Tibial nerve (tissue), 4 donors: Measurements from ENCODE around the gene ADAMTSL1. TPM values are rescaled to one million over a fixed set of nuclear protein-coding genes. Genes with fewer than 3 reads are reported as not detected.

Experiments used
- DNase-seq, 2 donors: peaks; one replicate each; pipeline ENCODE4 v3.0.0-alpha.2; 2019; ENCODE audit warnings: low spot score in 2 of 2
- H3K27ac ChIP-seq, 4 donors: fragments of 200-600 bp; sonication (generic) in 3 of 4; one replicate each; pipeline ENCODE4 v1.5.1; 2017 to 2019; ENCODE audit warnings: mild to moderate bottlenecking in 1 of 4
- H3K27me3 ChIP-seq, 2 donors: fragments of 200-600 bp; sonication (generic) in 1 of 2; one replicate each; pipeline versions ENCODE4 v1.5.1 to v1.6.0; 2017 to 2019
- H3K36me3 ChIP-seq, 3 donors: fragments of 200-600 bp; sonication (generic); one replicate each; pipeline ENCODE4 v1.5.1; 2018 to 2019
- H3K4me1 ChIP-seq, 4 donors: fragments of 200-600 bp; sonication (generic) in 3 of 4; one replicate each; pipeline ENCODE4 v1.5.1; 2017 to 2019
- H3K4me3 ChIP-seq, 4 donors: fragments of 200-600 bp; sonication (generic) in 3 of 4; one replicate each; pipeline ENCODE4 v1.5.1; 2017 to 2019; ENCODE audit warnings: mild to moderate bottlenecking in 1 of 4, moderate library complexity in 1 of 4
- H3K9me3 ChIP-seq, 4 donors: fragments of 200-600 bp; sonication (generic) in 3 of 4; one replicate each; pipeline ENCODE4 v1.5.1; 2017 to 2019
- CTCF ChIP-seq, 5 experiments: fragments of 200-600 bp in 3 of 5; fragments of 450-650 bp in 2 of 5; sonication (generic) in 3 of 5; IDR thresholded peaks; one replicate each; pipeline ENCODE4 v1.5.1; 2016 to 2019; ENCODE audit warnings: antibody characterized with exemption in 5 of 5, mild to moderate bottlenecking in 3 of 5, moderate library complexity in 2 of 5
- EP300 ChIP-seq, 2 donors: sonication (generic); formaldehyde crosslinking; IDR thresholded peaks; one replicate each; pipeline ENCODE4 v1.6.1; 2017; ENCODE audit warnings: antibody characterized with exemption in 2 of 2, mild to moderate bottlenecking in 1 of 2
- POLR2A ChIP-seq, 2 donors: fragments of 450-650 bp; IDR thresholded peaks; one replicate each; pipeline ENCODE4 v1.6.1; 2017; ENCODE audit warnings: antibody characterized with exemption in 2 of 2, mild to moderate bottlenecking in 2 of 2, moderate library complexity in 2 of 2
- WGBS, 2 donors: methylation state at CpG; one replicate each; pipeline ENCODE4 v1.1.5; 2018; 5-methylcytosine and 5-hydroxymethylcytosine counted together
- total RNA-seq, 4 donors: library from RNA; depleted of rRNA; stranded (reverse); fragments of >200 nt; gene quantifications; one replicate each; pipeline ENCODE4 v1.1.0, GENCODE V29; 2016

ADAMTSL1 gene
- total RNA-seq, 4 donors from 2014 or later, result 11.9 to 27.1 (median 21.3) TPM

- no peaks in the 10 kb centered on the region for H3K36me3 ChIP-seq
- 72 to 76% methylated on average over 2 of the region's 2 CpGs for WGBS, 2 donors
- H3K27ac ChIP-seq, result peak overlapping the region in 2 of 4 donors; percentile 80 to 91
- no peak overlapping the region for H3K4me3 ChIP-seq
- TF ChIP-seq EP300 (IDR thresholded peaks at IDR 0.05), result no peak
- no peaks in the 10 kb centered on the region for H3K27me3 ChIP-seq
- H3K4me1 ChIP-seq, result peaks cover 0 to 38% (median 10%) of the 10 kb centered on the region in 4 donors
- H3K9me3 ChIP-seq, result no peaks in the 10 kb centered on the region
- DNase-seq, result no peak
These were observed 15.9 kb downstream of the ADAMTSL1 start for GRCh38 chr9:18489861-18490260.

GRCh38 chr9:18490641-18491370 lies 16.9 kb downstream of the ADAMTSL1 start:
- Histone ChIP-seq H3K36me3 (no peaks in the 10 kb centered on the region), H3K4me1 (peaks cover 0 to 38% (median 10%) of the 10 kb centered on the region in 4 donors), H3K27ac (peak overlapping the region; percentile 1 to 91 (median 58)), H3K4me3 (peak overlapping the region in 3 of 4 donors; percentile 1 to 13 (median 11)), H3K27me3 (no peaks in the 10 kb centered on the region), H3K9me3 (no peaks in the 10 kb centered on the region)
- peak in 1 of 2 donors; percentile 22 for DNase-seq
- WGBS, 2 donors, result 25 to 39% methylated on average over 7 of the region's 7 CpGs
- TF ChIP-seq CTCF (IDR thresholded peaks at IDR 0.05), result no peak
- TF ChIP-seq EP300 (IDR thresholded peaks at IDR 0.05), result peak in 1 of 2 donors; percentile 53
- no peak for TF ChIP-seq POLR2A (IDR thresholded peaks at IDR 0.05)

- H3K4me1 ChIP-seq, result peaks cover 0 to 35% (median 10%) of the 10 kb centered on the region in 4 donors
- no peaks in the 10 kb centered on the region for H3K9me3 ChIP-seq
- peak overlapping the region in 1 of 4 donors; percentile 17 for H3K4me3 ChIP-seq
- H3K27ac ChIP-seq, result peak overlapping the region in 1 of 4 donors; percentile 91
- no peaks in the 10 kb centered on the region for H3K27me3 ChIP-seq
- no peak for TF ChIP-seq CTCF (IDR thresholded peaks at IDR 0.05)
- DNase-seq, result no peak
- H3K36me3 ChIP-seq, result no peaks in the 10 kb centered on the region
These were observed 18.7 kb downstream of the ADAMTSL1 start for GRCh38 chr9:18492612-18493011.

- no peak for DNase-seq
- H3K36me3 ChIP-seq, result no peaks in the 10 kb centered on the region
- H3K4me3 ChIP-seq, result no peak overlapping the region
- H3K27me3 ChIP-seq, result no peaks in the 10 kb centered on the region
- peaks cover 0 to 34% (median 10%) of the 10 kb centered on the region in 4 donors for H3K4me1 ChIP-seq
- WGBS, 2 donors, result 95 to 96% methylated on average over 3 of the region's 3 CpGs
- no peaks in the 10 kb centered on the region for H3K9me3 ChIP-seq
- TF ChIP-seq POLR2A (IDR thresholded peaks at IDR 0.05), result no peak
- TF ChIP-seq EP300 (IDR thresholded peaks at IDR 0.05), result no peak
- no peak for TF ChIP-seq CTCF (IDR thresholded peaks at IDR 0.05)
- H3K27ac ChIP-seq, result no peak overlapping the region
These were observed 19.6 kb downstream of the ADAMTSL1 start for GRCh38 chr9:18493451-18493993.

- H3K27me3 ChIP-seq, result no peaks in the 10 kb centered on the region
- no peaks in the 10 kb centered on the region for H3K9me3 ChIP-seq
- TF ChIP-seq EP300 (IDR thresholded peaks at IDR 0.05) (no peak), CTCF (IDR thresholded peaks at IDR 0.05) (no peak), POLR2A (IDR thresholded peaks at IDR 0.05) (no peak)
- no peak overlapping the region for H3K27ac ChIP-seq
- no peaks in the 10 kb centered on the region for H3K36me3 ChIP-seq
- WGBS, 2 donors, result 91 to 92% methylated on average over 3 of the region's 3 CpGs
- H3K4me3 ChIP-seq, result no peak overlapping the region
- DNase-seq, result no peak
- H3K4me1 ChIP-seq, result peaks cover 0 to 31% (median 10%) of the 10 kb centered on the region in 4 donors
These were observed 21.1 kb downstream of the ADAMTSL1 start for GRCh38 chr9:18495065-18495464.
